K562 (cell line): ENCODE results near the gene TRAPPC13. TPM values are rescaled to one million over a fixed set of nuclear protein-coding genes. Genes with fewer than 3 reads are reported as not detected.

ENCODE experiments used
- ATAC-seq: fragments of 200-7000 bp; cut with Tn5 transposase; 3 replicates; pipeline ENCODE4 v1.9.1; 2020; ENCODE audit warnings: moderate library complexity
- BruUV-seq: library from RNA; stranded (reverse); fragments of 400-500 nt; replicated peaks from 2 replicates; lab custom pipeline; 2021; lab: Mats Ljungman, UMichigan
- CTCF ChIA-PET: fragments of 300-600 bp; formaldehyde crosslinking; extraction: SDS; loops from one replicate; lab custom pipeline; 2021; ENCODE audit warnings: low intra/inter-chr PET ratio; lab: Yijun Ruan, JAX
- POLR2A ChIA-PET: fragments of 300-600, 350-650 bp; sonication (Branson Sonifier 250); formaldehyde crosslinking; extraction: SDS; loops from one replicate; lab custom pipeline; 2021; ENCODE audit warnings: antibody characterized with exemption, inconsistent platforms; lab: Yijun Ruan, JAX
- DNase-seq, 4 experiments: peaks; one replicate each; pipeline versions ENCODE4 v3.0.0 to v3.0.0-alpha.2; 2011 to 2018; ENCODE audit warnings: low spot score in 3 of 4, mixed read lengths in 3 of 4; ENCODE audit errors: extremely low read depth in 1 of 4
- FAIRE-seq: peaks from 2 replicates; lab custom pipeline; 2011; peaks lifted over from hg19 to GRCh38; lab: Jason Lieb, UNC
- H2AFZ ChIP-seq: 2 replicates; pipeline ENCODE4 v1.6.0; 2011; ENCODE audit warnings: low read depth, low read length, control low read depth, inconsistent platforms
- H3K27ac ChIP-seq: fragments of 200-600 bp; 3 replicates; pipeline ENCODE4 v1.8.0; 2011; ENCODE audit warnings: low read depth, mild to moderate bottlenecking, control low read depth, inconsistent platforms, low read length, moderate library complexity, mixed read lengths; ENCODE audit errors: extremely low read depth
- H3K27me3 ChIP-seq, 2 experiments: fragments of 300-600 bp in 1 of 2; 2 replicates in 1 of 2; 3 replicates in 1 of 2; pipeline versions ENCODE4 v1.6.0 to v1.8.0; 2011; ENCODE audit warnings: inconsistent platforms in 2 of 2, low read length in 2 of 2, mild to moderate bottlenecking in 1 of 2, mixed read lengths in 1 of 2, moderate library complexity in 1 of 2; ENCODE audit not compliant: control insufficient read depth in 2 of 2, insufficient read depth in 2 of 2
- H3K36me3 ChIP-seq: fragments of 300-600 bp; 3 replicates; pipeline ENCODE4 v1.8.0; 2011; ENCODE audit warnings: mild to moderate bottlenecking, low read length, inconsistent platforms; ENCODE audit not compliant: control insufficient read depth, insufficient read depth
- H3K4me1 ChIP-seq, 2 experiments: fragments of 200-600 bp in 1 of 2; replicated peaks in 1 of 2; 2 replicates in 1 of 2; 3 replicates in 1 of 2; pipeline versions ENCODE4 v1.5.1 to v1.8.0; 2011; ENCODE audit warnings: inconsistent platforms in 2 of 2, low read length in 2 of 2, mild to moderate bottlenecking in 1 of 2, mixed read lengths in 1 of 2, moderate library complexity in 1 of 2; ENCODE audit not compliant: control insufficient read depth in 2 of 2, insufficient read depth in 2 of 2
- H3K4me2 ChIP-seq: 2 replicates; pipeline ENCODE4 v1.6.1; 2011; ENCODE audit warnings: low read length, control low read depth, inconsistent platforms, mixed read lengths; ENCODE audit not compliant: insufficient read depth
- H3K4me3 ChIP-seq: fragments of 200-600 bp; sonication (generic), shearing (Covaris generic); 2 replicates; pipeline ENCODE4 v1.5.1; 2016; ENCODE audit warnings: control low read depth, inconsistent platforms
- H3K79me2 ChIP-seq: fragments of 200-600 bp; 3 replicates; pipeline ENCODE4 v1.8.0; 2011; ENCODE audit warnings: low read length, inconsistent platforms; ENCODE audit not compliant: control insufficient read depth, insufficient read depth
- H3K9ac ChIP-seq, 2 experiments: 2 replicates each; pipeline versions ENCODE4 v1.6.0 to v1.6.1; 2011; ENCODE audit warnings: low read depth in 2 of 2, low read length in 2 of 2, control low read depth in 1 of 2, inconsistent platforms in 1 of 2, mild to moderate bottlenecking in 1 of 2, mixed read lengths in 1 of 2; ENCODE audit not compliant: insufficient read depth in 1 of 2
- H3K9me1 ChIP-seq: one replicate; pipeline ENCODE4 v1.6.0; 2011; ENCODE audit warnings: inconsistent platforms, mild to moderate bottlenecking, low read length, moderate library complexity; ENCODE audit not compliant: control insufficient read depth, insufficient read depth
- H3K9me3 ChIP-seq: replicated peaks from 2 replicates; pipeline ENCODE4 v1.5.1; 2011; ENCODE audit warnings: low read depth, low read length, inconsistent platforms; ENCODE audit not compliant: control insufficient read depth, insufficient read depth
- H4K20me1 ChIP-seq: replicated peaks from 2 replicates; pipeline ENCODE4 v1.6.1; 2011; ENCODE audit warnings: low read length, inconsistent platforms, mixed read lengths; ENCODE audit not compliant: control insufficient read depth, insufficient read depth
- ETV6 ChIP-seq, 3 experiments: fragments of 150-350 bp in 1 of 3; sonication (generic) in 1 of 3; formaldehyde crosslinking in 1 of 3; IDR thresholded peaks; 2 replicates each; pipeline versions ENCODE4 v1.6.1 to v1.8.0; 2014 to 2022; ENCODE audit warnings: borderline replicate concordance in 2 of 3, low read depth in 2 of 3, antibody characterized with exemption in 1 of 3, low read length in 1 of 3, mild to moderate bottlenecking in 1 of 3, missing genetic modification reagents in 1 of 3
- GABPA ChIP-seq: fragments of 200-800 bp; sonication (Bioruptor generic); conservative IDR thresholded peaks from 2 replicates; pipeline ENCODE4 v1.6.1; 2016; ENCODE audit warnings: low read depth, missing genetic modification characterization, missing compliant biosample characterization
- LARP7 ChIP-seq: fragments of 450-650 bp; IDR thresholded peaks from 2 replicates; pipeline ENCODE4 v1.6.1; 2016
- MLLT1 ChIP-seq, 2 experiments: fragments of 450-650 bp; IDR thresholded peaks; 2 replicates each; pipeline ENCODE4 v1.6.1; 2016
- MTA1 ChIP-seq: fragments of 450-650 bp; IDR thresholded peaks from 2 replicates; pipeline ENCODE4 v1.6.1; 2017; ENCODE audit warnings: borderline replicate concordance
- NFYB ChIP-seq: IDR thresholded peaks from 2 replicates; pipeline ENCODE4 v1.6.1; 2011; ENCODE audit warnings: mild to moderate bottlenecking, moderate library complexity; ENCODE audit not compliant: insufficient read length; ENCODE audit errors: extremely low read depth
- OTX1 ChIP-seq: fragments of 450-650 bp; formaldehyde crosslinking; IDR thresholded peaks from 2 replicates; pipeline ENCODE4 v1.4.0; 2022; ENCODE audit warnings: mild to moderate bottlenecking
- PHB2 ChIP-seq: fragments of 450-650 bp; IDR thresholded peaks from 2 replicates; pipeline ENCODE4 v1.6.1; 2017; ENCODE audit warnings: low read depth
- THRB ChIP-seq: fragments of 450-650 bp; formaldehyde crosslinking; conservative IDR thresholded peaks from 2 replicates; pipeline ENCODE4 v1.4.0; 2022; ENCODE audit warnings: mild to moderate bottlenecking, missing genetic modification characterization
- WGBS: fragments of 100-300 bp; shearing (Covaris generic); methylation state at CpG from one replicate; pipeline ENCODE4 v1.1.6; 2016; ENCODE audit warnings: low coverage, mixed read lengths; ENCODE audit not compliant: insufficient coverage; ENCODE audit errors: missing lambda C conversion rate; 5-methylcytosine and 5-hydroxymethylcytosine counted together
- in situ Hi-C: fragments of 300-500 bp; cut with MboI; formaldehyde crosslinking; loops from 4 replicates; pipeline ENCODE4 v1.15.0; 2018; ENCODE audit warnings: inconsistent platforms, mixed read lengths
- intact Hi-C: fragments of 100-400 bp; cut with micrococcal nuclease; formaldehyde crosslinking; loops from 2 replicates; pipeline ENCODE4 v1.14.2; 2022
- polyA plus RNA-seq, 8 experiments: library from polyadenylated mRNA; depleted of rRNA in 4 of 8; stranded (reverse) in 5 of 8; unstranded in 3 of 8; fragments of >200 nt; fragmentation: Nextera tagmentation in 2 of 8; fragmentation: Illumina TruSeq in 1 of 8; extraction: Ambion mirVana in 2 of 8; extraction: Trizol in 1 of 8; gene quantifications; 2 replicates each; pipeline versions ENCODE4 v1.2.1 to v1.2.3, GENCODE V29; 2011 to 2014; ENCODE audit warnings: inconsistent platforms in 1 of 8, missing spikeins in 1 of 8
- total RNA-seq, 7 experiments: library from RNA; depleted of rRNA in 6 of 7; stranded (reverse); fragments of >200 nt in 6 of 7; fragmentation: Illumina TruSeq in 2 of 7; extraction: Trizol in 2 of 7; gene quantifications; 2 replicates each; pipeline versions ENCODE4 v1.2.1 to v1.2.3, GENCODE V29; 2011 to 2021; ENCODE audit warnings: low replicate concordance in 1 of 7
- TF ChIP-seq, protein P1 (sequence below): fragments of 150-350 bp; IDR thresholded peaks from 2 replicates; pipeline ENCODE4 v1.6.1; 2014; ENCODE audit warnings: low read depth, mild to moderate bottlenecking, low read length, borderline replicate concordance
- TF ChIP-seq, protein P2 (sequence below): IDR thresholded peaks from 2 replicates; pipeline ENCODE4 v1.6.1; 2016; ENCODE audit warnings: missing genetic modification characterization, missing compliant biosample characterization
- TF ChIP-seq, protein P3 (sequence below): fragments of 450-650 bp; formaldehyde crosslinking; IDR thresholded peaks from 2 replicates; pipeline ENCODE4 v1.4.0; 2022; ENCODE audit warnings: missing genetic modification characterization

Gene TRAPPC13
- total and polyA plus RNA-seq, 9 of the 15 experiments (the other 6 are each of a cell fraction or from before 2014, with no cell fraction given), result 16.2 to 43.8 (median 24.0) TPM

- WGBS, result 21% methylated on average over 2 of the region's 2 CpGs
- TF ChIP-seq LARP7 (0 out of 2 replicates have a peak, but pooled peaks have one; percentile 61), MLLT1 (IDR thresholded peaks at IDR 0.05) (0 out of 4 replicates have a peak, but pooled peaks of 1 of the 2 experiments have one; percentile 32), PHB2 (0 out of 2 replicates have a peak, but pooled peaks have one; percentile 28), THRB (CRISPR knock-in tag) (peak; percentile 78; the same call in 1 of the 2 replicates), NFYB (no peak), MTA1 (peak; percentile 39; the same call in 1 of the 2 replicates), ETV6 (IDR thresholded peaks at IDR 0.05; ENCODE audit: borderline replicate concordance in 1 of 2, low read depth in 2 of 2, low read length in 1 of 2) (no peak), ETV6 (CRISPR knock-in tag; IDR thresholded peaks at IDR 0.05; ENCODE audit: borderline replicate concordance) (no peak), OTX1 (CRISPR knock-in tag) (peak; percentile 64; the same call in 1 of the 2 replicates), GABPA (tag) (no peak)
- TF ChIP-seq, protein P1, sequence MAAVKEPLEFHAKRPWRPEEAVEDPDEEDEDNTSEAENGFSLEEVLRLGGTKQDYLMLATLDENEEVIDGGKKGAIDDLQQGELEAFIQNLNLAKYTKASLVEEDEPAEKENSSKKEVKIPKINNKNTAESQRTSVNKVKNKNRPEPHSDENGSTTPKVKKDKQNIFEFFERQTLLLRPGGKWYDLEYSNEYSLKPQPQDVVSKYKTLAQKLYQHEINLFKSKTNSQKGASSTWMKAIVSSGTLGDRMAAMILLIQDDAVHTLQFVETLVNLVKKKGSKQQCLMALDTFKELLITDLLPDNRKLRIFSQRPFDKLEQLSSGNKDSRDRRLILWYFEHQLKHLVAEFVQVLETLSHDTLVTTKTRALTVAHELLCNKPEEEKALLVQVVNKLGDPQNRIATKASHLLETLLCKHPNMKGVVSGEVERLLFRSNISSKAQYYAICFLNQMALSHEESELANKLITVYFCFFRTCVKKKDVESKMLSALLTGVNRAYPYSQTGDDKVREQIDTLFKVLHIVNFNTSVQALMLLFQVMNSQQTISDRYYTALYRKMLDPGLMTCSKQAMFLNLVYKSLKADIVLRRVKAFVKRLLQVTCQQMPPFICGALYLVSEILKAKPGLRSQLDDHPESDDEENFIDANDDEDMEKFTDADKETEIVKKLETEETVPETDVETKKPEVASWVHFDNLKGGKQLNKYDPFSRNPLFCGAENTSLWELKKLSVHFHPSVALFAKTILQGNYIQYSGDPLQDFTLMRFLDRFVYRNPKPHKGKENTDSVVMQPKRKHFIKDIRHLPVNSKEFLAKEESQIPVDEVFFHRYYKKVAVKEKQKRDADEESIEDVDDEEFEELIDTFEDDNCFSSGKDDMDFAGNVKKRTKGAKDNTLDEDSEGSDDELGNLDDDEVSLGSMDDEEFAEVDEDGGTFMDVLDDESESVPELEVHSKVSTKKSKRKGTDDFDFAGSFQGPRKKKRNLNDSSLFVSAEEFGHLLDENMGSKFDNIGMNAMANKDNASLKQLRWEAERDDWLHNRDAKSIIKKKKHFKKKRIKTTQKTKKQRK, result no peak
- TF ChIP-seq, protein P2, sequence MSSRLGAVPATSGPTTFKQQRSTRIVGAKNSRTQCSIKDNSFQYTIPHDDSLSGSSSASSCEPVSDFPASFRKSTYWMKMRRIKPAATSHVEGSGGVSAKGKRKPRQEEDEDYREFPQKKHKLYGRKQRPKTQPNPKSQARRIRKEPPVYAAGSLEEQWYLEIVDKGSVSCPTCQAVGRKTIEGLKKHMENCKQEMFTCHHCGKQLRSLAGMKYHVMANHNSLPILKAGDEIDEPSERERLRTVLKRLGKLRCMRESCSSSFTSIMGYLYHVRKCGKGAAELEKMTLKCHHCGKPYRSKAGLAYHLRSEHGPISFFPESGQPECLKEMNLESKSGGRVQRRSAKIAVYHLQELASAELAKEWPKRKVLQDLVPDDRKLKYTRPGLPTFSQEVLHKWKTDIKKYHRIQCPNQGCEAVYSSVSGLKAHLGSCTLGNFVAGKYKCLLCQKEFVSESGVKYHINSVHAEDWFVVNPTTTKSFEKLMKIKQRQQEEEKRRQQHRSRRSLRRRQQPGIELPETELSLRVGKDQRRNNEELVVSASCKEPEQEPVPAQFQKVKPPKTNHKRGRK (tag), result peak; percentile 61
- TF ChIP-seq, protein P3, sequence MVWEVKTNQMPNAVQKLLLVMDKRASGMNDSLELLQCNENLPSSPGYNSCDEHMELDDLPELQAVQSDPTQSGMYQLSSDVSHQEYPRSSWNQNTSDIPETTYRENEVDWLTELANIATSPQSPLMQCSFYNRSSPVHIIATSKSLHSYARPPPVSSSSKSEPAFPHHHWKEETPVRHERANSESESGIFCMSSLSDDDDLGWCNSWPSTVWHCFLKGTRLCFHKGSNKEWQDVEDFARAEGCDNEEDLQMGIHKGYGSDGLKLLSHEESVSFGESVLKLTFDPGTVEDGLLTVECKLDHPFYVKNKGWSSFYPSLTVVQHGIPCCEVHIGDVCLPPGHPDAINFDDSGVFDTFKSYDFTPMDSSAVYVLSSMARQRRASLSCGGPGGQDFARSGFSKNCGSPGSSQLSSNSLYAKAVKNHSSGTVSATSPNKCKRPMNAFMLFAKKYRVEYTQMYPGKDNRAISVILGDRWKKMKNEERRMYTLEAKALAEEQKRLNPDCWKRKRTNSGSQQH (CRISPR knock-in tag), result peak; percentile 22; the same call in 1 of the 2 replicates
Measured at GRCh38 chr5:65693121-65693520, 68.3 kb downstream of the TRAPPC13 start.

More at GRCh38 chr5:65693121-65693520, 68.3 kb downstream of the TRAPPC13 start:
- H4K20me1 ChIP-seq, result no peaks in the 10 kb centered on the region
- CTCF ChIA-PET, result no interaction called here
- H2AFZ ChIP-seq, result no peak overlapping the region
- no peaks in the 10 kb centered on the region for H3K4me1 ChIP-seq
- FAIRE-seq (no peak), DNase-seq (no peak), ATAC-seq (no peak)
- H3K9me1 ChIP-seq, result no peaks in the 10 kb centered on the region
- intact Hi-C loops, result no loop called here
- in situ Hi-C loops, result no loop called here
- no peak overlapping the region for H3K9ac ChIP-seq
- no peaks in the 10 kb centered on the region for H3K36me3 ChIP-seq
- H3K27me3 ChIP-seq, result no peaks in the 10 kb centered on the region
- no TSS peak for BruUV-seq
- H3K9me3 ChIP-seq, result no peaks in the 10 kb centered on the region
- no peak overlapping the region for H3K4me3 ChIP-seq
- no peak overlapping the region for H3K4me2 ChIP-seq
- no peaks in the 10 kb centered on the region for H3K79me2 ChIP-seq
- H3K27ac ChIP-seq, result no peak overlapping the region
- POLR2A ChIA-PET, result no interaction called here
